Muscle of back (tissue), 11 donors: ENCODE data around the gene TNXB. TPM values are rescaled to one million over a fixed set of nuclear protein-coding genes. Genes with fewer than 3 reads are reported as not detected.
"Not testable (repeated sequence)": the region's sequence is repeated elsewhere in the genome, so short reads cannot be mapped to it uniquely, and the experiment has no call there.

Experiments used
- DNase-seq, 3 donors: peaks; one replicate each; pipeline versions ENCODE4 v3.0.0 to v3.0.0-alpha.2; 2013
- polyA plus RNA-seq, 10 donors: library from polyadenylated mRNA; unstranded; fragments of 120-200 nt; gene quantifications; one replicate each; pipeline ENCODE4 v1.2.1, GENCODE V29; 2013; ENCODE audit not compliant: insufficient read length in 10 of 10

TNXB gene
- polyA plus RNA-seq, 10 donors, result 87.2 to 269 (median 143) TPM

- no peak for DNase-seq
Observed at GRCh38 chr6:32115623-32116022, 6.5 kb upstream of the TNXB start.

DNA sequence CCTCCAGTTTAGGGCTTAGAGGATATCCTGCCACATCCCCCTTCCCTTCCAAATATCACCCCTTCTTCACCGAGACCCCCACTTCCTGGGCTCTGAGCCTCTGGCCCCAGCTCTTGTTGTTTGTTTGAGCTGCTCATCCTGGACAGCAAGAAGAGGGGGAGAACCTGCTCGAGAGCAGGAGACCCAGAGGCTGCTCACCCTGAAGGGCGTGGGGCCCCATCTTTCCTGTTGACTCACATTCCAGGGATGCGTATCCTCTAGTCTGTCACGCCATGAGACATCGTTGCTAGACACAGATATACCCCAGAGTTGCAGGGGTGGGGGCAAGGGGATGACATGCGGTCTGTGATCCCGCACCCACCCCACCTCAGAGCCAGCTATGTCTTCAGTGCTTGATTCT is 5.7 kb upstream of the TNXB start:
- peak in 2 of 3 donors; percentile 64 to 72 for DNase-seq

DNA sequence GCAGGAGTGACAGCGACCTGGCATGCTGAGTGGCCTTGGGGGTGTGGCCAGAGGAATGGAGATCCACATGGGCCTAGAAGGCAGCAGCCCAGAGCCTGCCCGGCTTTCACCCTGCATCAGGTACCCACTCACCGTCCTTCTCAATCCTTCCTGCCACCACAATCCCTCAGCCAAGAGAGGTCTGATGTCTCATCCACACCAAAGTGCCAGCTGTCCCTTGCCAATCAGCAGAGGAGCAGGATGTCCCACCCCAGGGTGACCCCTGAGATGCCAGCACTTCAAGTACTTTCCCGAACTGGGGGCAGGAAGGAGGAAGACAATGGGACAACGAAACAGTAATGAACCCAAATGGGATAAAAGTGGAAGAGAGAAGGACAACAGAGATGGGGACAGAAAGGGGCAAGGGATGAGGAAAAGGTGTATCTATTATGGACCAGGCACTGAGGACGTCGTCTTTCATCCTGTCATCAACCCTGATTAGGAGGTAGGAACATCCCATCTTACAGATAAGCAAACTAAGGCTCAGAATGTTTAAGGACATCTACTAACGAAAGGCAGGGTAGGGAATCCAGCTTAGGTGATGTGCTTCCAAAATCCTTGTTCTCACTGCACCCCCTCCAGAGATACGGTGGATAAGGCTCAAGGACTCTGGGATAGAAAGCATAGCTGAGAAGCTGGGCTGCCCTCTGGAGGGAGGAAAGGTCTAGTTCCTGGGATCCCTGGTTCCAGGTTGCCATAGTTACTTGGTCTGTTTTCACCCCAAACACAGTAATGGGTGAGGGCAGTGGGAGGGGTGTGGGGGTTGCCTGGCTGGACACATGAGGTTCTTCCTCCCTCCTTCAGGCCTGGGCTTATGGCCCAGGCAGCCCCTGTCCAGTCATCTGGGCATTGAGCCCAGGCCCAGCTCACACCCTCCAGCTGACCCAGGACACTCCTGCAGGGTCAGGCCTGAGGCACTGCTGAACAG is 4.5 kb upstream of the TNXB start:
- DNase-seq, result peak; percentile 90 to 98 (median 95)

GRCh38 chr6:32112431-32112980 is 3.4 kb upstream of the TNXB start:
- peak; percentile 85 to 97 (median 93) for DNase-seq

- DNase-seq, result peak in 2 of 3 donors; percentile 82 to 89
Observed at GRCh38 chr6:32111424-32112066, 2.4 kb upstream of the TNXB start.

GRCh38 chr6:32110632-32111031 is 1.5 kb upstream of the TNXB start:
- peak in 2 of 3 donors; percentile 71 to 80 for DNase-seq

- no peak for DNase-seq
Observed at GRCh38 chr6:32109765-32110160, 625 bp upstream of the TNXB start.

- no peak for DNase-seq
Observed at GRCh38 chr6:32108727-32109113, 418 bp downstream of the TNXB start.

DNA sequence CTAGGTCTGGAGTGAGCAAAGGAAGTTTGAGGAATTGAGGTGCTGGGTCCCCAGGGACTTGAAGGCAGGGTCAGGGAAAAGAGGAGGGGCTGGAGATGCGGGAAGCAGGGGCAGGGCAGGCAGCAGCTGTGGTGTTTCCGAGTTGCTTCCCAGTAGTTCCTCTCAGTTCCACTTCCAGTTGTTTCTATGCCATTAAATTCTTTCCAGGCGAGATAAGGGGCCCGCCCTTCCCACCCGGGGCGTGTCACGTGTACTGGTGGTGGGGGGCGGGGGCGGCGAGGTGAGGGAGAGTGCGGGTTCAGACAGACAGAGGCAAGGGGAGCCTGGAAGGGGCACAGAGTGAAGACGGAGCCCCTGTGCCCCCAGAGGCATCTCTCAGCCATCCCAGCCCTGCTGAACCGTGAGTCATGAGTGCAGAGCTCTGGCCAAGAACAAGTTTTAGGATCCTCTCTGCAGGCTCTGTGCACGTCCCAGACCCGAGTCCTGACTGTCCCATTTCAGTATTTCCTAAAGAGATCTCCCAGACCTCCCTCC is 977 bp downstream of the TNXB start:
- peak; percentile 78 to 94 (median 88) for DNase-seq

DNA sequence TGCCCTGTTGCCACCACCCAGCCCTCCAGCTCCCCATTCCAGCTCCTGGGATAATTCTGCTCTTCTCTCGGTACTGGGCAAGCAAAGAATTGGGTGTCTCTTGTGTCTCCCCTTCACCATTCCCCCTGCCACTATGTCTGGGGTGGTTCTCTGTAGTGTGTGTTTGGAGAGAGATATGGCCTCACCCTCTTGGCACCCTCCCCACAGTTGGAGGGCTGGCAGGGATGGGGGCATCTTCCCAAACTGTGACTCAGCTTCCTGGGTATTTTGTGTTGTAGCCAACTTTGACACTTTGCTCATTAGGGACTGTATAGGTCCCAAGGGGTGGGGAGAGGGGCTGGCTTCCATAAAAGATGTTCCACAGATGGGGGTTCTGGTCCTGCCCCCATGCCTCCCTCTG is 1.7 kb downstream of the TNXB start:
- DNase-seq, result no peak

- no peak for DNase-seq
Observed at GRCh38 chr6:32105433-32105832, 3.7 kb downstream of the TNXB start.

DNA sequence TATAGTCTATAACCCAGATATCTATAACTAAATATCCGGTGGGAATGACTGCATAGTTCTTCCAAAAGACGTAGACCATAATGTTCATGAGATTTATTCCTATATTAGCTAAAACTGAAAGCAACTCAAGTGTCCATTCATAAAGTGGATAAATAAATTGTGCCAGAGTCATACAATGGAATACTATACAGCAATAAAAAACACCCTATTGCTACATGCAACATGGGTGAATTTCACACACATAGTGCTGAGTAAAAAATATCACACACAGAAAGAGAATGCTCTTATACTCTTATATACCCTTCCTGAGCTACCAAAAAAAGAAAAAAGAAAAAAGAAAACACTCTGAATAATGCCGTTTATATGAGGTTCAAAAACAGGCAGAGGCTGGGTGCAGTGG is 6.9 kb downstream of the TNXB start:
- DNase-seq, result no peak

DNA sequence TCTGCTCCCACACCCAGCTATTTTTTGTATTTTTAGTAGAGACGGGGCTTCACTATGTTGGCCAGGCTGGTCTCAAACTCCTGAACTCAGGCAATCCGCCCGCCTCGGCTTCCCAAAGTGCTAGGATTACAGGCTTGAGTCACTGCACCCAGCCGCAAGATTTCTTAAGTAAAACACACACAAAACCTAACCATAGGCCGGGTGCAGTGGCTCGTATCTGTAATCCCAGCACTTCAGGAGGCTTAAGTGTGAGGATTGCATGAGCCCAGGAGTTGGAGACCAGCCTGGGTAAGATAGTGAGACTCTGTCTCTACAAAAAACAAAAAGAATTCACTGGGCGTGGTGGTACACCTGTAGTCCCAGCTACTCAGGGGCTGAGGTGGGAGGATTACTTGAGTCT is 8.9 kb downstream of the TNXB start:
- not testable (repeated sequence) for DNase-seq

GRCh38 chr6:32097364-32097763 is 11.8 kb downstream of the TNXB start:
- DNase-seq, result no peak

DNA sequence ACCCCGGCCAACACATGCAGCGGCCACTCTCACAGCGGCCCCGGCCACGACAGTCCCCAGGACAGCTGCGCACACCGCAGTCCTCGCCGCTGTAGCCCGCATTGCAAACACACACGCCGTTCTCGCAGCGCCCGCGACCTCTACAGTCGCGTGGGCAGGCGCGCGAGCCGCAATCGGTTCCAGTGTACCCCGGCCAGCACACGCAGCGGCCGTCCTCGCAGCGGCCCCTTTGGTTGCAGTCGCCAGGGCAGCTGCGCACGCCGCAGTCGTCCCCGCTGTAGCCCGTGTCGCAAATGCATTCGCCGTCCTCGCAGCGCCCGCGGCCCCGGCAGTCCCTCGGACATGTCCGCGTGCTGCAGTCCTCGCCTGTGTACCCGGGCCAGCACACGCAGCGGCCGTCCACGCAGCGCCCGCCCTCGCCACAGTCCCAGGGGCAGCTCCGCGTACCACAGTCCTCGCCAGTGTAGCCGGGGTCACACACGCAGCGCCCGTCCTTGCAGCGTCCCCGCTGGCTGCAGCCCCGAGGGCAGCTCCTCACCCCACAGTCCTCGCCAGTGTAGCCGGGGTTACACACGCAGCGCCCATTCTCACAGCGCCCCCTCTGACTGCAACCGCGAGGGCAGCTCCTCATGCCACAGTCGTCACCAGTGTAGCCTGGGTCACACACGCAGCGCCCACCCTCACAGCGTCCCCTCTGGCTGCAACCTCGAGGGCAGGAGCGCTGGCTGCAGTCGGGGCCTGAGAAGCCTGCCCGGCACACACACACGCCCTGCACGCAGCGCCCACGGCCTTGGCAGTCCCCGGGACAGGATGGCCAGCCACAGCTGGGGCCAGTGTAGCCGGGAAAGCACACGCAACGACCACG is 12.5 kb downstream of the TNXB start:
- no peak for DNase-seq

- DNase-seq, result no peak
Observed at GRCh38 chr6:32096087-32096393, 13.1 kb downstream of the TNXB start.

GRCh38 chr6:32095338-32096086 is 13.6 kb downstream of the TNXB start:
- no peak for DNase-seq

DNA sequence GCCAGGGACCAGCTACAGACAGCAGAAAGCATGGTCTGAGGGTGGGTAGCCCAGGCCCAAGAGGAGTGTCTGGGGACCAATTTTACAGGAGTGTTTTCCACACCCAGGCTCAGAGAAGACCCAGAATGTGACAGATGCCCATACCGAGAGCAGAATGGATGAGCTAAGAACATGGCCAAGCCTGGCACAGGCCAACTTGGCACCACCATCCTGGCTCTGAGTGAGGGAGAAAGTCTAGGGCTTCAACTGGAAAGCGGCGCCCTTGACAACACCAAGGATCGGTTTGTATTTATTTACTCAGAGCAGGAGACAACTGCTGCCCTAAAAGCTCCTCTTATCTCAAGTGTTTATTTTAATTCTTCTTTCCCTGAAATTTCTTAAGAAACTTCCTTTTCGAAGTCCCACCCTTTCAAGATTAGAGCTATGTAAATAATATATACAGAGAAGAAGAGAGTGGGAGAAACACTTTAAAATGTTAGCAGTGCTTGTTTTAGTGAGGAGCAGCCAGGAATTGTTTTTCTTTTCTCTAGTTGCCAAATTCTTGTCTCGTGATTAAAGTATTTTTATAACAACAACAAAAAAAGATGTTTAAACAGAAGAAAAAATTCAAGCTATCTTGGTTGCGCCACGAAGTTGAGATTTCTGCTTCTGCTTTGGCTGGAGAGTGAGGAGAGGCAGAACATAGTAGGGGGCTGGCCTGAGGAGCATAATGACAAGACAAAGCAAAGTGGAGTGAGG is 16.2 kb downstream of the TNXB start:
- DNase-seq, result peak in 1 of 3 donors; percentile 52

GRCh38 chr6:32089082-32089828 is 19.9 kb downstream of the TNXB start:
- DNase-seq, result no peak
